GM19455 (cell line): Measurements from ENCODE around the gene FAM50A.
A peak's percentile ranks its signal among the peaks of the same experiment; 100 is the strongest.

Source experiments
- ATAC-seq: cut with Tn5 transposase; IDR thresholded peaks from one replicate; pipeline ENCODE4 v1.9.1; 2021; ENCODE audit not compliant: unreplicated experiment

FAM50A gene

DNA sequence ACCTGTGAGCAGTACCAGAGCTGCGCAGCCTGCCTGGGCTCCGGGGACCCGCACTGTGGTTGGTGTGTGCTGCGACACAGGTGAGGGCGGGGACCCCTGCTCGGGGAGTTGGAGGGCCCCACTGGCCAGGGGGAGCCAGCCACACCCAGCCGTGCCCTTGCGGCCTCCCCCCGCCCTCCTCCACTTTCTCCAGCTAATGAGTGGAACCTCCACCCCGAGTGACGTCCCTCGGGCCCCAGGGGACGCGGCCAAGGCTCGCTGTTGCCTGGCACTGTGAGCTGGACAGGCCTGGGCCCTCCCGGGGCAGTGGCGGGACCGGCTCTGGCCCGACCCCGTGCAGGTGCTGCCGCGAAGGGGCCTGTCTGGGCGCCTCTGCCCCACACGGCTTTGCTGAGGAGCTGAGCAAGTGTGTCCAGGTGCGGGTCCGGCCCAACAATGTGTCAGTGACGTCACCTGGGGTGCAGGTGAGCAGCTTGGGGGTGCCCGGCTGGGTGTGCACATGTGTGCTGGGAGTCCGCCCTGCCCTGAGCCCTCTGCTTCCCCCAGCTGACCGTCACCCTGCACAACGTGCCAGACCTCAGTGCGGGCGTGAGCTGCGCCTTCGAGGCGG, 19.8 kb downstream of the FAM50A start:
- no peak for ATAC-seq

DNA sequence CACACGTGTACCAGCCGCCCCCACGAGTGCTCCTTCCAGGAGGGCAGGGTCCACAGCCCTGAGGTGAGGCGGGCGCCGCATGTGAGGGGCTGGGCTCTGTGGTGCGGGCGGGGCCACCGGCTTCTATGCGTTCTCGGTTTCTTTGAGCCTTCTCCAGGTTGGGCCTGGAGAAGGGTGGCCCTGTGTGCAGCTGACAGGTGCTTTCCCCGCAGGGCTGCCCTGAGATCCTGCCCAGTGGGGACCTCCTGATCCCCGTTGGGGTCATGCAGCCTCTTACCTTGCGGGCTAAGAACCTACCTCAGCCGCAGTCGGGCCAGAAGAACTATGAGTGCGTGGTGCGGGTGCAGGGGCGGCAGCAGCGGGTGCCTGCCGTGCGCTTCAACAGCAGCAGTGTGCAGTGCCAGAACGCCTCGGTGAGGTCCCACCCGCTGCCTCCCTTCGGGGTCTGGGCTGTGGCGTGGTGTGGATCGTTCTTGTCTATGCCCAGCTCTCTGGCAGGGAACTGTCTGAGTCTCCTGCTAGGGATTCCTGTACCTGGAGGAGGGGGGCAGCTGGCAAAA, 20.9 kb downstream of the FAM50A start:
- no peak for ATAC-seq

DNA sequence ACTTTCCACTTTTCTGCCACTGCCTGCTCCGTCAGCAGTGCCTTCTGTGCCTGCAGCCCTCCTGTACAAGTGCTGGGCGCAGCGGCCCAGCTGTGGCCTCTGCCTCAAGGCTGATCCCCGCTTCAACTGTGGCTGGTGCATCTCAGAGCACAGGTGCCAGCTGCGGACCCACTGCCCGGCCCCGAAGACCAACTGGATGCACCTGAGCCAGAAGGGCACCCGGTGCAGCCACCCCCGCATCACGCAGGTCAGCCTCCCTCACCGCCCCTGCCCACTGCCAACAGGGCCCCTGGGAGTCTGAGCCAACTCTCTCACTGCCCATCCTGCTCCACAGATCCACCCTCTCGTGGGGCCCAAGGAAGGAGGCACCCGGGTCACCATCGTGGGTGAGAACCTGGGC, 21.7 kb downstream of the FAM50A start:
- ATAC-seq = no peak

DNA sequence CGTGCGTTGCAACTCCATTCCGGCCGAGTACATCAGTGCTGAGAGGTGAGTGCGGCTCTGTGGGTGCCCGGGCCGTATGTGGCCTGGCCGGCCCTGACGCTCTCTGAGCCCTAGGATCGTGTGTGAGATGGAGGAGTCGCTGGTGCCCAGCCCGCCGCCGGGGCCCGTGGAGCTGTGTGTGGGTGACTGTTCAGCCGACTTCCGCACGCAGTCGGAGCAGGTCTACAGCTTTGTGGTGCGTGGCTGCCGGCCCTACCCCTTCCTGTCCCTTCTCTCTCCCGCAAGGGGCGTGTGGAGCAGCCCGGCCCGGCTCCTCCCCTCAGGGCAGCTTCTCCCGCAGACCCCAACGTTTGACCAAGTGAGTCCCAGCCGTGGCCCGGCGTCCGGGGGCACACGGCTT, 22.1 kb downstream of the FAM50A start:
- no peak for ATAC-seq

DNA sequence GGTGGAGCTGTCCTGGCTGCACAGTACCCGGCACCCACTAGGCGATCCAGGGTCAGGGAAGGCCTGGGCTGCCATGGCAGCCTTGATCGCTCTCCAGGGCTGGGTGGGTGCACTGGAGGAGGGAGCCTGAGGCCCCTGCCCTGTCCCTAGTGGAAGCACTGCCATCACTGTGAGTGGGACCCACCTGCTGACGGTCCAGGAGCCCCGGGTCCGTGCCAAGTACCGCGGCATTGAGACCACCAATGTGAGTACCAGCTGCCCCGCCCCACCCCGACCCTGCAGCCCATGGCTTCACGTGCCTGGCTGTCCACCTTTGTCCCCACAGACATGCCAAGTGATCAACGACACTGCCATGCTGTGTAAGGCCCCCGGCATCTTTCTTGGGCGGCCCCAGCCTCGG, 23.0 kb downstream of the FAM50A start:
- ATAC-seq = no peak

DNA sequence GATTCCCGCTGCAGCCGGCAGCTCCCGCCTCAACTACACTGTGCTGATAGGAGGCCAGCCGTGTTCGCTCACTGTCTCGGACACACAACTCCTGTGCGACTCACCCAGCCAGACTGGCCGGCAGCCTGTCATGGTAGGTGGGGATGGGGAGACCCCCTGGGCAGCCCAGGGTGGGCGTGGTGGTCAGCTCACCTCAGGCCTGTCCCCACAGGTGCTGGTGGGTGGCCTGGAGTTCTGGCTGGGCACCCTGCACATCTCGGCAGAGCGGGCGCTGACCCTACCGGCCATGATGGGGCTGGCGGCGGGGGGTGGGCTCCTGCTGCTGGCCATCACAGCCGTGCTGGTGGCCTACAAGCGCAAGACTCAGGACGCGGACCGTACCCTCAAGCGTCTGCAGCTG, 23.6 kb downstream of the FAM50A start:
- no peak for ATAC-seq

DNA sequence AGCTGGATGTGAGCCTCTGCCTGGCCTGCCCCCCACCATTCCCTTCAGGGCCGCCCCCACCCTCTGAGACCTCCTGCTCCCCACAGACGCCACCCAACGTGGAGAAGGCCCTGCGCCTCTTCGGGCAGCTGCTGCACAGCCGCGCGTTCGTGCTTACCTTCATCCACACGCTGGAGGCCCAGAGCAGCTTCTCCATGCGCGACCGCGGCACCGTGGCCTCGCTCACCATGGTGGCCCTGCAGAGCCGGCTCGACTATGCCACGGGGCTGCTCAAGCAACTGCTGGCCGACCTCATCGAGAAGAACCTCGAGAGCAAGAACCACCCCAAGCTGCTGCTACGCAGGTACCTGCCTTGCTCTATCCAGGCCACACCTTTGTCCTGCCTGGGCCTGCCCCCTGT, 24.3 kb downstream of the FAM50A start:
- no peak for ATAC-seq

DNA sequence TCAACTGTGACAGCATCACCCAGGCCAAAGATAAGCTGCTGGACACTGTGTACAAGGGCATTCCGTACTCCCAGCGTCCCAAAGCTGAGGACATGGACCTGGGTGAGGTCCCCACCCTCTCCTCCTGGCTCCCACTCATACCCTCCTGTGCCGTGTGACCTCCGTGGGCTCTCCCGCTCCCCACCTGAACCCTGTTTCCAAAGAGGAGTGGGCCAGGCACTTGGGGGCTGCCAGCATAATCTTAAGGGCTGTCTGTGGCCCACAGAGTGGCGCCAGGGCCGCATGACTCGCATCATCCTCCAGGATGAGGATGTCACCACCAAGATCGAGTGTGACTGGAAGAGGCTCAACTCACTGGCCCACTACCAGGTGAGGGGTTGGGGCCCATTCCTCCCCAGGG, 25.2 kb downstream of the FAM50A start:
- no peak for ATAC-seq

DNA sequence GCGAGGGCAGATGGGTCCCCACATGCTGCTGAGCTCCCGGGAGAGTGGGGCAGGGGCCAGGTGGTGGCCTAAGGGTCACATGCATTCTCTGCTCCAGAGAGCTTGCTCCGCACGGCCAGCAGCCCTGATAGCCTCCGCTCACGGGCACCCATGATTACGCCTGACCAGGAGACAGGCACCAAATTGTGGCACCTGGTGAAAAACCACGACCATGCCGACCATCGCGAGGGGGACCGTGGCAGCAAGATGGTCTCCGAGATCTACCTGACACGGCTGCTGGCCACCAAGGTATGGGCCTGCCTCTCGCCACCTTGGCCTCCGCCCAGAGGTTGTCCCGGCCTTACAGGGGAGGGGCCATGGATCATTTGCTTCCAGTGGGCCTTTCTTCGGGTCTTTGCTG, 25.9 kb downstream of the FAM50A start:
- no peak for ATAC-seq

DNA sequence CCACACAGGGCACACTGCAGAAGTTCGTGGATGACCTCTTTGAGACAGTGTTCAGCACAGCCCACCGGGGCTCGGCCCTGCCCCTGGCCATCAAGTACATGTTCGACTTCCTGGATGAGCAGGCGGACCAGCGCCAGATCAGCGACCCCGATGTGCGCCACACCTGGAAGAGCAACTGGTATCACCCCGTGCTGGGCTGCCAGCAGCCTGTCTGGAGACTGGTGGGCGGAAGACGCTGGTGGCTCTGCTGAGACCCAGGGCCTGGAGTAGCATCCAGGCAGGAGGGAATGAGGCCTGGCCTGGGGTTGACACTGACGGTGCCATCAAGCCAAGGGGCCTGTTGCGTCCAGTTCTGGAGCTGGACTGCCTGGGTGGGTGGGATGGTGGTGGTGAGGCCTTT, 26.5 kb downstream of the FAM50A start:
- ATAC-seq = no peak

DNA sequence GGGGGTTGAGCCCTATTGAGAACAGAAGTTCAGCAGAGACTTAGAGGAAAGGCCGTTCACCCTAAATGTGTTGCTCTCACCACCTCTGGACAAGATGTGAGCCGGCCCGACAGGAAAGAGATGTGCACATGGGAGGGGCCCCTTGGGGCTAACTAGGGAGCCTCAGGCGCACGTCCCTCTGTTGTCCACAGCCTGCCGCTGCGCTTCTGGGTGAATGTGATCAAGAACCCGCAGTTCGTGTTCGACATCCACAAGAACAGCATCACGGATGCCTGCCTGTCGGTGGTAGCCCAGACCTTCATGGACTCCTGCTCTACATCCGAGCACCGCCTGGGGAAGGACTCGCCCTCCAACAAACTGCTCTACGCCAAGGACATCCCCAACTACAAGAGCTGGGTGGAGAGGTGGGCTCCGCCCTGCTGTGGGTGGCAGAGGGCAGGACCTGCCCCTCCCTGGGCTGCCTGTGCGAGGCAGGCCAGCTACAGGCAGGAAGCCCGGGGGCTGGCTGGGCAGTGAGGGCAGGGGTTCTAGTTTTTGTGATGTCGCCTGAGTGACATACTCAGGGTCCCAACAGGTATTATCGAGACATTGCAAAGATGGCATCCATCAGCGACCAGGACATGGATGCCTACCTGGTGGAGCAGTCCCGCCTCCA, 27.1 kb downstream of the FAM50A start:
- no peak for ATAC-seq

DNA sequence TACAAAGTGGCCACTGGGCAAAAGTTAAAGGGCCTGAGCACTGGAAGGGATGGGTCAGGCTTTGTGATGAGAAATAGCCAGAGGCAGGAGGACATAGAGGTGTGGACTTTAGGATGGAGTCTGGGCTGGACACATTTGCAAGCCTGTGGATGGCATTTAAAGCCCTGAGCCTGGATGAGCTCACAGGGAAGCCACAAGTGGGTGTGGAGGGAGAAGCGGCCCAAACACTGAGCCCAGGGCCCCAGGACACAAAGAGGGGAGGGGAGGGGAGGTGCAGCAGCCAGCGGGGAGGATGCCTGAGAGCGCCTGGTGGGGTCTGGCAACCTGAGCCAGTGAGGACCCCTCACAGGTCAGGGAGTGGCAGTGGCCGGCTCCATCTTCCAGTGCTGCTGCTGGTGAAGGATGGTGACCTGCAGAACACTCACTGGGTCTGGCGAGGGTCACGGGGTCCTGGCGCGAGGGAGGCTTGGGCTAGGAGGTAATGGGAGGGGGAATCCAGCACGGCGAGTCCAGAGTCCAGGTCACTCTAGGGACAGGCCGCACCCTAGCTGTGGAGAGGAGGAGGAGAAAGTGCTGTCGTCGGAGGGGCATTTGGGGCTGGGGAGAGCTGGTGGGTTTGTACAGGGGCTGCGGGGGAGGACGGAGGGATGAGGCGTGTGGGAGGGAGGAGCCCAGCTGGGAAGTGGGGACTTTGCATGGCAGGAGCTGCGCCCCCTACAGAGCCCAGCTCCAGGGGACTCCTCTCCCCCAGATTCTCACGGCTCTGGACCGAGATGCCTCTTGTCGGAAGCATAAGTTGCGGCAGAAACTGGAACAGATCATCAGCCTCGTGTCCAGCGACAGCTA, 28.1 kb downstream of the FAM50A start:
- ATAC-seq = no peak

DNA sequence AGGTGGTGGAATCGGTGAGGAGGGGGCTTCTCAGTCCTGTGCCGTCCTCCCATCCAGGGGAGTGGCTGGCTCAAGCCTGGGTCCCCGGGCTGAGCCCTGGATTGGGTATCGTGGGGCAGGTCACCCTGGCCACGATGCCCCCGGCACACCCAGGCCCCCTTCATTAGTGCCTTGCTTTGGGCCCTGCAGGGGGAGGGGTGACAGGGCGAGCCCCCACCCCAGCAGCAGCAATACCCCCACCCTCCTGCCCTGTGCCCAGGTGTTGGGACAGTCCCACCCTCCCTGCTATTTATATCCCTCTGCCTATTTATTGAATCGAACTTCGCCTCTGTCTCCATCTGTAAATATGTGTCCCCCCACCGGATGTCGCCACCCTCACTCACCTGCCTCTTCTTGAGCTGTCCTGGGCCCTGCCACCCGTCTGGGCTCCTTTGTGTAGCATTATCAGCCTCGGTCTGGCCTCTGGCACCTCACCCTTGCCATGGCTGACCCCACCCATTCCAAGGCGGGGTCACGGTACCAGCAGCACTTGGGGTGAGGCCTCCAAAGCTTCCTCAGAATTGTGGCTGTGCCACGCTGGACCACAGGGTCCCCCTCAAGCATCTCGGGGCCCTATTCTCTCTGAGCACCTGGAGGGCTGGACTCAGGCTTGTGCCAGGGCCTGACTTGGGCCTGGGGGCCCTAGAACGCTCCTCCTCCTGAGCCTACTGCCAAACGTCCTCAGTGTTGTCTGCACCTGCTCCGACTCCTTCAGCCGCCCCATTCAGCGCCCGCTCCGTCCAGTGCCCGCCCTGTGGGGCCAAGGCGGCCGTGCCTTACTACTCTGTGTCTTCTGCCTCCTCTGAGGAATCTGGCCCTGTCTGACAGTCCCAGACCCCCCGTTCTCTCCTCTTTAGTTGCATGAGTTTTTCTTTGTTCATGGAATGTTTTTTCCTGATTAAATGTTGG, 29.0 kb downstream of the FAM50A start:
- no peak for ATAC-seq

DNA sequence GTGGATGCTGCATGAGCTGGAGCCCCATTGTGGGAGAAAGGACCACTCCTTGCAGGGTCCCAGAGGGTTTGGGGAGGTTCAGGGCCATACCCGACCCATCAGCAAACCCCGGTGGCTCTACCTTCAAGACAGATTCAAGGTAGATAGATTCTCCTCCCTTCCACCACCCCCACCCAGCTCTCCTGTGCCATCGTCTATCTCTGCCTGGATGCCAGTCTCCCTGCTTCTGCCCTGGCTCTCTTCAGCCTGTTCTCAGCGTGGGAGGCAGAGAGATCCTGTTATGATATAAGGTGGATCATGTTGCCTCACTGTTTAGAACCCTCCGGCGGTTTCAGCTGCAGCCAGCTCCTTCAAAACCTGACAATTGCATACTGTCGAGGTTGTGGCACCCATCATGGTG, 29.7 kb downstream of the FAM50A start:
- no peak for ATAC-seq

DNA sequence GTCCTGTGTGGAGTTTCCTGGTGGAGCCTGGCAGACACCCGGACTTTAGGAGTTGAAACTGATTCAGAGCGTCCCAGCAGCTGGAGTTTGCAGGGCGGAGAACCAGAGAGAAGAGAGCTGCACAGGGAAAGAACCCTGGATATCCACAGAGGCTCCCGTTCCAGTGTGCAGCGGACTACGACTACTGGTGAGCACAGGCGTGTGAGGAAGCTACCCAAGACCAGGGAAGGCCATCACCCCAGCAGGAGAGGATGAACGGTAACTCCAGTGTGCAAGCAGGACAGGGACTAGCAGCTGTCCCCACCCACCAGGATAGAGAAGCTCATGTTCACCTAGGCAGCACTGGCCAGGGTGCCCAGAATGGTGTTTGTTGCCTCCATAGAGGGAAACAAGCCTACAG, 32.9 kb downstream of the FAM50A start:
- ATAC-seq = no peak

DNA sequence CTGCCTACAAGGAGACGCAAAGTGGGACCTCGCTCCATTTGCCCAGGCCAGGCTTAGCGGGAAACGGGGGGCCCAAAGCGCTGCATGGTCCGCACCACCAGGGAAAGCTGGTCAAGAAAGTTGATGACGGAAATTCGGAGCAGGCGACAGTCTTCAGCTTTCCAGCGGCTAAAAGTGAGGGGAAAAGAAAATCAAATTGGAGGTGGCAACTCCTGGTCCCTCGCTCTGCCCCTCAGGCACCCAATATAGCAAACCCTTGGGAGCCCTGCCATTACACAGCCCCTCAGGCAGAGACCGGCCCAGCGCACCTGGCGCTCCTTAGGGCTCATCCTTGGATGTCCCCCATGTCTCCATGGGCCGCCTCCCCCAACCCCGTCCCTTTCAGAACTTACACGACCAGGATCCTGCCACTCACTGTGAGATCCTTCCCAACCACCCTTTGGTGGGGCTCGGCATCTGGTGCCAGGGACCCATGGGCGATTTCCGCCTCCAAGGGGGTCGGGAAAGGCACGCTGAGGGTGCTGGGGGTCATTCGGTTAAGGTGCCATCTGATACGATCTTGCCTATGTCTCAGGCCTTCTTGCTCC, 34.0 kb downstream of the FAM50A start:
- ATAC-seq = no peak

DNA sequence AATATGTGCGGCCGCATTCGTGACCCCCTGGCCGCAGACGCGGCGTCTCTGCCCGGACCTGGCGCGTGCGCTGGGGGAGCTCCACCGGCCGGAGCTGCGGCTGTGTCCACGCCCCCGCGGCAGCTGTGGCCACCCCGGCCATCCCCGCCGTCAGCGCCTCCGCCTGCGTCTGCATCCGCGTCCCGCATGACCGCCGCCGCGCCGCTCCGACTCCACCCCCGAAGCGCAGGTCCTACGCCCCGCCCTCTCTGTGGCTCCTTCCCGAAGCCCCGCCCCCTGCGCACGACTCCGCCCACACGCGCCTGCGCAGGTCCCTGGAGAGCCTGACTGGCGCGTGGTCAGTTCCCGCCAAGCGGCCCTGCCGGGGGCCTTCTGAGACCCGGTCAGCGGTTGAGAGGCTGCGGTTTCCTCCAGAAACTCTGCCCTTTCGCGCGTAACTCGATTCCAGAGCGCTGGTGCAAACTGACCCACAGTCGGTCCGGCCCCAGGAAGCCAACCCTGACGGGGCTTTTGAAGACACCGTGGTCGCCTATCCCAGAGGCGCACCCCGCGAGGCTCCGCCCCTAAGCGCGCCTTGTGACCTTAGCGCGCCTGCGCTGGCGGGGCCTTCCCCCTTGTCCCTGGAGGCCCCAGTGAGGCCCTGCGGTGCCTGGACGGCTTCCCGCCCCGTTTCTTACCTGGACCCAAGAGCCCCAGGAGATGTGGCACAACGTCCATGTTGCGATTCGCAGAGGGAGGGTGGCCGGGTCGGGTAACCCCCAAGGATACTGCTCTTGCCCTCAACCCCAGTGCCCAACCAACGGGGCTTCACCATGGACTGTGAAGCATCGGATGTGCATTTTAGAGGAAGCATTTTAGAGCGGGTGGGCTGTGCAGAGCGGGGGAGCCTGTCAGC, 35.0 kb downstream of the FAM50A start, which contains the start of gene LAGE3:
Gene LAGE3, minus strand, starts transcription at position 554 of the 895 bp plus-strand sequence. Its CDS starts 366 bp downstream, at position 188.
- peak; percentile 87 for ATAC-seq

DNA sequence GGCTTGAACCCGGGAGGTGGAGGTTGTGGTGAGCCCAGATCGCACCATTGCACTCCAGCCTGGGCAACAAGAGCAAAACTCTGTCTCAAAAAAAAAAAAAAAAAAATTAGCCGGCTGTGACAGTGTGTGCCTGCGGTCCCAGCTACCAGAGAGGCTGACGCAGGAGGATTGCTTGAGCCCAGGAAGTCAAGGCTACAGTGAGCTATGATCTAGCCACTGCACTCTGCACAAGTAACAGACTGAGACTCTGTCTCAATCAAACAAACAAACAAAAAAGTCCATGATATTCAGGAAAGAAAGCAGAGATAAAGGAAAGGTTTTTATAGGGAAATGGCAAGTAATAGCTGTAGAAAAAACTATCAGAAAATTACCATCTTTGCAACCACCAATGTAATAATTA, 37.3 kb downstream of the FAM50A start:
- ATAC-seq = no peak

DNA sequence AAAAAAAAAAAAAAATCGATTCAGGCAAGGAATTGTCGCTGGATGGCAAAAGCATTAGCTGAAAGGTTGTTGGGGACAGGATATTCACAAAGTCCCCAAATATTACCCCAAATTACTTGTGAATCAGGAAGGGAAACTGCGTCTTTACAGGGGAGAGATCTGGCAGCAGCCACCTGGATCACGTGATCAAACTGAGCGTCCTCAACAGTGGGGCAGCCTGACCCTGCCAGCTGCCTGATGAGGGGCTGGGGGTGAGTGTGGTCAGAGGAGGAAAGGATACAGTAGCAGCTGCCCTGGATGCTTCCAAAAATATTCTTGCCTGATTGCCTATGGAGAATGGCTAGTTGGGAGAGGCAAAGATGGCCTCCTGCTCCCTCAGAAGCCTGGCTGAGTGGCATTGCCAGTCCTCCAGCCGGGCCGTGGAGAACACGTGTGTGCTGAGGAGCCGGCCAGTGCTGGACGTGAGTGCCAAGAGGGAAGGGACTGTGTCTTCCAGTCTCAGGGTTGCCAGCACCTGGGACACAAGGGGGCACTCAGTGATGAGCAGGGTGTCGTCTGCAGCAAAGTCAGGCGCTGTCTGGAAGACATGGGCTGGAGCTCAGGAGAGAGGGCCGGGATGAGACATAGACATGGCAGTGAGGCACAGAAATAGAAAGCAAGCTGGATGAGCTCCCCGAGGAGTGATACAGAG, 38.1 kb downstream of the FAM50A start:
- no peak for ATAC-seq
